Measurements from ENCODE around the gene PRRT1B. TPM values are rescaled to one million over a fixed set of nuclear protein-coding genes. Genes with fewer than 3 reads are reported as not detected.

PRRT1B gene
- total RNA-seq, 1 experiment from 2014 or later = not detected

DNA sequence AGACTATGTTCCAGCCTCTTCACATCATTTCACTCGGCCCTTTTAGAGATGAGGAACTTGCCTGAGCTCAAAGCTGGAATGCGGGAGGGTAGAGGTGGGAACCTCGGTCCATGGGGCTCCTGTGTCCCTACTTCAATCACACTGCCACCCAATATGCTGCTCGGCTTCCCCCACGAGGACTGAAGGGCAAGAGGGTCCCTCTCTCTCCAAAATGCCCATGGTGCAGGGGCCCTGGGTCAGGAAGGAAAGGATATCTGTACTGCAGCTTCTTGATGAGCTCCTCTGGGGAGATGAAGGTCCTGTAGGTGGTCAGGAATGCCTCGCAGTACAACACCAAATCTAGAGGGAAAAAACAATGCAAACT is 46.5 kb downstream of the PRRT1B start:
- Histone ChIP-seq H3K4me1 (ENCODE audit: insufficient read depth, low read length, poor library complexity, severe bottlenecking) (no peaks in the 10 kb centered on the region), H3K4me3 (ENCODE audit: low read depth, low read length, poor library complexity, severe bottlenecking) (no peak overlapping the region), H3K36me3 (ENCODE audit: insufficient read depth, low read length, poor library complexity, severe bottlenecking) (peaks cover 9% of the 10 kb centered on the region), H3K27ac (ENCODE audit: low read depth, low read length, poor library complexity, severe bottlenecking) (no peak overlapping the region), H3K27me3 (replicated peaks; ENCODE audit: insufficient read depth, low read depth, low read length, poor library complexity) (no peaks in the 10 kb centered on the region), H3K9me3 (ENCODE audit: low read depth, low read length, poor library complexity, severe bottlenecking) (no peaks in the 10 kb centered on the region)
- no TSS peak for BruUV-seq (replicated peaks)
- ChIA-PET CTCF (interaction anchor here (0.7 to 1.5 kb wide), 3 partner anchors 142 to 147 kb away, joined by 4 to 8 read pairs (median 5); partner anchors contain the start of gene RAPGEF1), POLR2A (ENCODE audit: low non-redundant PET) (no interaction called here)
- intact Hi-C loops (cut with micrococcal nuclease; ENCODE audit: unreplicated experiment) = loop anchor here (1.0 to 2.0 kb wide), 2 partner anchors 148 to 155 kb away; partner anchors contain the start of gene RAPGEF1
- DNase-seq (ENCODE audit: low spot score) = no peak
- no peak for TF ChIP-seq EZH2 (IDR thresholded peaks at IDR 0.05; ENCODE audit: borderline replicate concordance, low read depth, low read length, poor library complexity, severe bottlenecking)
- TF ChIP-seq, protein P1, sequence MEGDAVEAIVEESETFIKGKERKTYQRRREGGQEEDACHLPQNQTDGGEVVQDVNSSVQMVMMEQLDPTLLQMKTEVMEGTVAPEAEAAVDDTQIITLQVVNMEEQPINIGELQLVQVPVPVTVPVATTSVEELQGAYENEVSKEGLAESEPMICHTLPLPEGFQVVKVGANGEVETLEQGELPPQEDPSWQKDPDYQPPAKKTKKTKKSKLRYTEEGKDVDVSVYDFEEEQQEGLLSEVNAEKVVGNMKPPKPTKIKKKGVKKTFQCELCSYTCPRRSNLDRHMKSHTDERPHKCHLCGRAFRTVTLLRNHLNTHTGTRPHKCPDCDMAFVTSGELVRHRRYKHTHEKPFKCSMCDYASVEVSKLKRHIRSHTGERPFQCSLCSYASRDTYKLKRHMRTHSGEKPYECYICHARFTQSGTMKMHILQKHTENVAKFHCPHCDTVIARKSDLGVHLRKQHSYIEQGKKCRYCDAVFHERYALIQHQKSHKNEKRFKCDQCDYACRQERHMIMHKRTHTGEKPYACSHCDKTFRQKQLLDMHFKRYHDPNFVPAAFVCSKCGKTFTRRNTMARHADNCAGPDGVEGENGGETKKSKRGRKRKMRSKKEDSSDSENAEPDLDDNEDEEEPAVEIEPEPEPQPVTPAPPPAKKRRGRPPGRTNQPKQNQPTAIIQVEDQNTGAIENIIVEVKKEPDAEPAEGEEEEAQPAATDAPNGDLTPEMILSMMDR (conservative IDR thresholded peaks at IDR 0.05; ENCODE audit: low read depth, low read length) = no peak

DNA sequence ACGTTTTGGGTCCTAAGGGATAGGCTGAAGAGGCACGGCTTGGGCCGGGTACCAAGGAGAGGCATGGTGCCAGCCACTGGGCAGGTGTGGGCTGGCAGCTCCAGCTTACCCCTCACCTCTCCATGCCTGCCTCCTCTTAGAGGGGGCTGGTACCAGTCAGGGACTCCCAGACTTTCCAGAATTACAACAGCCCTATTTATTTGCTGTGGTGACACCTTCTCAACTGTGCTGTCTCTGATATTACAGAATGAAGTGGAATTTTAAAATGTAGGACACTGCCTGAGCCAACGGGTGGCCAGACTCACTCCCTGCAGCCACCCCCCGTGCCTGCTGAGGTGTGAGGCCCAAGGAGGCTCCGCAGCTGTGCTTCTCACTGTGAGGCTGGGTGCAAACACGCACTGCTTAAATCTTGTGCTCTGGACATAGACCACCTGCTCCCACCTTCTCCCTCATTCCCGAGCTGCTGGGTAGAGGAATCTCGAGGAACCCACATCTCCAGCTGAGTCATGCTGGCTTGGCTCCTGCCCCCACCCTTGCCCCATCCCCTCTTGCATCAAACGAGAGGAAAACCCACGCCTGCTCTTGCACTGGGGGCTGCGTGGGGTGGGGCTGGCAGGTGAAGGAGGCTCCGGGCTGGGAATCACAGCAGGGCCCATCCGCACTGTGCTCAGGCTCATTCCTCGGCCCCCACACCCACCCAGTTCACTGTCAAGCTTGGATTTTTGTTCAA is 47.9 kb downstream of the PRRT1B start:
- DNase-seq (ENCODE audit: low spot score) = no peak
- Histone ChIP-seq H3K27me3 (replicated peaks; ENCODE audit: insufficient read depth, low read depth, low read length, poor library complexity) (no peaks in the 10 kb centered on the region), H3K36me3 (ENCODE audit: insufficient read depth, low read length, poor library complexity, severe bottlenecking) (peaks cover 14% of the 10 kb centered on the region), H3K27ac (ENCODE audit: low read depth, low read length, poor library complexity, severe bottlenecking) (no peak overlapping the region), H3K4me3 (ENCODE audit: low read depth, low read length, poor library complexity, severe bottlenecking) (no peak overlapping the region), H3K4me1 (ENCODE audit: insufficient read depth, low read length, poor library complexity, severe bottlenecking) (no peaks in the 10 kb centered on the region), H3K9me3 (ENCODE audit: low read depth, low read length, poor library complexity, severe bottlenecking) (no peaks in the 10 kb centered on the region)
- TF ChIP-seq, protein P1 (conservative IDR thresholded peaks at IDR 0.05; ENCODE audit: low read depth, low read length) = no peak
- TF ChIP-seq EZH2 (IDR thresholded peaks at IDR 0.05; ENCODE audit: borderline replicate concordance, low read depth, low read length, poor library complexity, severe bottlenecking) = no peak
- no TSS peak for BruUV-seq (replicated peaks)
- intact Hi-C loops (cut with micrococcal nuclease; ENCODE audit: unreplicated experiment) = no loop called here
- POLR2A ChIA-PET (ENCODE audit: low non-redundant PET) = no interaction called here
- CTCF ChIA-PET = interaction anchor here (0.8 kb wide), 1 partner anchor 159 kb away, joined by 3 read pairs; no protein-coding TSS in a partner anchor

DNA sequence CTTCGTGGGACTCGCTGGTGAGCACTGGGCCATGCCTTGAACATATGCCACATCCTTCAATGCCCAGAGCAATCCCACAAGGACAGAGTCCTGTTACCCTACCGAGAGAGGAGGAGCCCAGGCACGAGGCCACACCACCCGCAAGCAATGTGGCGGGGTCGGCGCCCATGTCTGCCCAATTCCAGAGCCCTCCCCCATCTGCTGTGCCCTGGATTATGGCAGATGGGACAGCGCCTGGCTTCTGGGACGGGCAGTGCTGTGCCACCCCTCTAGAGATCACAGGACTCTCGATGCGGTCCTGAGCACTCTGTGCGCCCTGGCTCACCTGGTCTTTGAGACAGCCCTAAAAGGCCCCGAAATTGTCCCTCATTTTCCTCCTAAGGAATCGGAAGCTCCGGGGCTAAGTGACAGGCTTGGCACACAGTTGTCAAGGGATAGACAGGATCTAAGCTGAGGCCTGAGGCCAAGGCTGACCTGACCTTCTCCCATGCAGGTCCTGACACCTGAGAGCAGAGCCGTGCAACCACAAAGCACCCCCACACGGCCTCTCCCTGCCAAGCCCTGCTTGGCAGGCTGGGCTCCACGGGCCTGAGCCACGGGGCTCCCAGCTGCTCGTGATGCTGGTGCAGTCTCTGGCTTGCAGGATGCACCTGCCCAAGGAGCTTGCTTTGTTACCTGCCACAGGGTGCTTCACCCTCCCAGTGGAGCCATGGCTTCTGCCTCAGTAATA is 48.8 kb downstream of the PRRT1B start:
- TF ChIP-seq, protein P1 (conservative IDR thresholded peaks at IDR 0.05; ENCODE audit: low read depth, low read length) = no peak
- TF ChIP-seq EZH2 (IDR thresholded peaks at IDR 0.05; ENCODE audit: borderline replicate concordance, low read depth, low read length, poor library complexity, severe bottlenecking) = no peak
- no peak for DNase-seq (ENCODE audit: low spot score)
- no peak overlapping the region for H3K27ac ChIP-seq (ENCODE audit: low read depth, low read length, poor library complexity, severe bottlenecking)
- peaks cover 14% of the 10 kb centered on the region for H3K36me3 ChIP-seq (ENCODE audit: insufficient read depth, low read length, poor library complexity, severe bottlenecking)
- CTCF ChIA-PET = interaction anchor here (0.6 to 0.8 kb wide), 2 partner anchors 153 to 158 kb away, joined by 3 to 4 read pairs; no protein-coding TSS in a partner anchor
- no peaks in the 10 kb centered on the region for H3K9me3 ChIP-seq (ENCODE audit: low read depth, low read length, poor library complexity, severe bottlenecking)
- no peak overlapping the region for H3K4me3 ChIP-seq (ENCODE audit: low read depth, low read length, poor library complexity, severe bottlenecking)
- no TSS peak for BruUV-seq (replicated peaks)
- H3K4me1 ChIP-seq (ENCODE audit: insufficient read depth, low read length, poor library complexity, severe bottlenecking) = no peaks in the 10 kb centered on the region
- no peaks in the 10 kb centered on the region for H3K27me3 ChIP-seq (replicated peaks; ENCODE audit: insufficient read depth, low read depth, low read length, poor library complexity)
- POLR2A ChIA-PET (ENCODE audit: low non-redundant PET) = no interaction called here
- intact Hi-C loops (cut with micrococcal nuclease; ENCODE audit: unreplicated experiment) = no loop called here
